Tibial nerve (tissue), 4 donors: ENCODE results near the gene CLASP2. TPM values are rescaled to one million over a fixed set of nuclear protein-coding genes. Genes with fewer than 3 reads are reported as not detected.
"Not testable (repeated sequence)": the region's sequence is repeated elsewhere in the genome, so short reads cannot be mapped to it uniquely, and the experiment has no call there.

ENCODE experiments used
- DNase-seq, 2 donors: peaks; one replicate each; pipeline ENCODE4 v3.0.0-alpha.2; 2019; ENCODE audit warnings: low spot score in 2 of 2
- H3K27ac ChIP-seq, 4 donors: fragments of 200-600 bp; sonication (generic) in 3 of 4; one replicate each; pipeline ENCODE4 v1.5.1; 2017 to 2019; ENCODE audit warnings: mild to moderate bottlenecking in 1 of 4
- H3K27me3 ChIP-seq, 2 donors: fragments of 200-600 bp; sonication (generic) in 1 of 2; one replicate each; pipeline versions ENCODE4 v1.5.1 to v1.6.0; 2017 to 2019
- H3K36me3 ChIP-seq, 3 donors: fragments of 200-600 bp; sonication (generic); one replicate each; pipeline ENCODE4 v1.5.1; 2018 to 2019
- H3K4me1 ChIP-seq, 4 donors: fragments of 200-600 bp; sonication (generic) in 3 of 4; one replicate each; pipeline ENCODE4 v1.5.1; 2017 to 2019
- H3K4me3 ChIP-seq, 4 donors: fragments of 200-600 bp; sonication (generic) in 3 of 4; one replicate each; pipeline ENCODE4 v1.5.1; 2017 to 2019; ENCODE audit warnings: mild to moderate bottlenecking in 1 of 4, moderate library complexity in 1 of 4
- H3K9me3 ChIP-seq, 4 donors: fragments of 200-600 bp; sonication (generic) in 3 of 4; one replicate each; pipeline ENCODE4 v1.5.1; 2017 to 2019
- CTCF ChIP-seq, 5 experiments: fragments of 200-600 bp in 3 of 5; fragments of 450-650 bp in 2 of 5; sonication (generic) in 3 of 5; IDR thresholded peaks; one replicate each; pipeline ENCODE4 v1.5.1; 2016 to 2019; ENCODE audit warnings: antibody characterized with exemption in 5 of 5, mild to moderate bottlenecking in 3 of 5, moderate library complexity in 2 of 5
- EP300 ChIP-seq, 2 donors: sonication (generic); formaldehyde crosslinking; IDR thresholded peaks; one replicate each; pipeline ENCODE4 v1.6.1; 2017; ENCODE audit warnings: antibody characterized with exemption in 2 of 2, mild to moderate bottlenecking in 1 of 2
- POLR2A ChIP-seq, 2 donors: fragments of 450-650 bp; IDR thresholded peaks; one replicate each; pipeline ENCODE4 v1.6.1; 2017; ENCODE audit warnings: antibody characterized with exemption in 2 of 2, mild to moderate bottlenecking in 2 of 2, moderate library complexity in 2 of 2
- WGBS, 2 donors: methylation state at CpG; one replicate each; pipeline ENCODE4 v1.1.5; 2018; 5-methylcytosine and 5-hydroxymethylcytosine counted together
- small RNA-seq: library from RNA; depleted of rRNA; stranded (forward); fragments of <200 nt; gene quantifications from one replicate; pipeline ENCODE3, GENCODE V24; 2016
- total RNA-seq, 4 donors: library from RNA; depleted of rRNA; stranded (reverse); fragments of >200 nt; gene quantifications; one replicate each; pipeline ENCODE4 v1.1.0, GENCODE V29; 2016

CLASP2 gene
- total RNA-seq, 4 donors from 2014 or later, result 95.1 to 161 (median 106) TPM

- Histone ChIP-seq H3K4me1 (no peaks in the 10 kb centered on the region), H3K36me3 (peaks cover 0 to 35% (median 0%) of the 10 kb centered on the region in 3 donors), H3K4me3 (no peak overlapping the region), H3K27me3 (no peaks in the 10 kb centered on the region), H3K27ac (no peak overlapping the region), H3K9me3 (peaks cover 0 to 33% (median 5%) of the 10 kb centered on the region in 4 donors)
- DNase-seq, result no peak
- no peak for TF ChIP-seq EP300 (IDR thresholded peaks at IDR 0.05)
- TF ChIP-seq POLR2A (IDR thresholded peaks at IDR 0.05), result no peak
- TF ChIP-seq CTCF (IDR thresholded peaks at IDR 0.05), result no peak
- WGBS, 2 donors, result 86% methylated on average over 3 of the region's 3 CpGs
Measured at GRCh38 chr3:33458446-33458845, 259.6 kb downstream of the CLASP2 start.

GRCh38 chr3:33456756-33457155 is 261.3 kb downstream of the CLASP2 start:
- Histone ChIP-seq H3K4me1 (no peaks in the 10 kb centered on the region), H3K9me3 (peaks cover 0 to 33% (median 5%) of the 10 kb centered on the region in 4 donors), H3K27ac (no peak overlapping the region), H3K27me3 (no peaks in the 10 kb centered on the region), H3K4me3 (no peak overlapping the region), H3K36me3 (peaks cover 0 to 29% (median 0%) of the 10 kb centered on the region in 3 donors)
- WGBS, 2 donors, result 80 to 88% methylated on average over 2 of the region's 2 CpGs
- DNase-seq, result no peak
- TF ChIP-seq POLR2A (IDR thresholded peaks at IDR 0.05), result no peak
- TF ChIP-seq EP300 (IDR thresholded peaks at IDR 0.05), result no peak
- TF ChIP-seq CTCF (IDR thresholded peaks at IDR 0.05), result no peak

GRCh38 chr3:33453331-33453761 is 264.7 kb downstream of the CLASP2 start:
- Histone ChIP-seq H3K9me3 (peaks cover 0 to 8% (median 0%) of the 10 kb centered on the region in 4 donors), H3K4me1 (no peaks in the 10 kb centered on the region), H3K27me3 (no peaks in the 10 kb centered on the region), H3K36me3 (peaks cover 0 to 10% (median 0%) of the 10 kb centered on the region in 3 donors), H3K4me3 (no peak overlapping the region), H3K27ac (no peak overlapping the region)
- DNase-seq, result no peak
- WGBS, 2 donors, result 96 to 97% methylated on average over 10 to 19 of the region's 19 CpGs
- TF ChIP-seq CTCF (IDR thresholded peaks at IDR 0.05), result no peak
- TF ChIP-seq EP300 (IDR thresholded peaks at IDR 0.05), result no peak
- TF ChIP-seq POLR2A (IDR thresholded peaks at IDR 0.05), result no peak

- DNase-seq, H3K4me1 ChIP-seq, H3K4me3 ChIP-seq, H3K36me3 ChIP-seq, H3K9me3 ChIP-seq, H3K27ac ChIP-seq, H3K27me3 ChIP-seq: not testable (repeated sequence)
- WGBS, 2 donors, result 90 to 97% methylated on average over 1 of the region's 1 CpG
Measured at GRCh38 chr3:33451994-33452393, 266.1 kb downstream of the CLASP2 start.

GRCh38 chr3:33447958-33448357 is 270.1 kb downstream of the CLASP2 start:
- no peak for DNase-seq
- Histone ChIP-seq H3K27ac (no peak overlapping the region), H3K27me3 (no peaks in the 10 kb centered on the region), H3K4me1 (no peaks in the 10 kb centered on the region), H3K36me3 (no peaks in the 10 kb centered on the region), H3K9me3 (no peaks in the 10 kb centered on the region), H3K4me3 (no peak overlapping the region)
- WGBS, 2 donors, result 94 to 95% methylated on average over 15 of the region's 15 CpGs
- TF ChIP-seq EP300 (IDR thresholded peaks at IDR 0.05), result no peak
- TF ChIP-seq POLR2A (IDR thresholded peaks at IDR 0.05), result no peak
- no peak for TF ChIP-seq CTCF (IDR thresholded peaks at IDR 0.05)

GRCh38 chr3:33447256-33447625 is 270.8 kb downstream of the CLASP2 start:
- not testable (repeated sequence) for H3K27me3 ChIP-seq, DNase-seq, H3K4me1 ChIP-seq, H3K9me3 ChIP-seq, H3K4me3 ChIP-seq, H3K27ac ChIP-seq, H3K36me3 ChIP-seq
- WGBS, 2 donors, result 61 to 62% methylated on average over 7 of the region's 7 CpGs

Small RNAs within 50 kb of the gene (small RNA-seq; reads per million reads assigned to genes)
- gene COX6CP10 (not detected), gene RNA5SP128 (not detected)

Other genes starting within 250 kb of the CLASP2 start
- gene PDCD6IP, start 80.4 kb upstream of the CLASP2 start, total RNA-seq, result 100 to 1,000 TPM; 151 to 436 (median 259) TPM